NB4 (cell line): ENCODE results near the gene SLC29A3.

Experiments
- CTCF ChIP-seq: IDR thresholded peaks from one replicate; pipeline ENCODE4 v1.5.1; 2012; ENCODE audit warnings: low read depth, low read length
- TF ChIP-seq, protein P1 (sequence below): IDR thresholded peaks from 2 replicates; pipeline ENCODE4 v1.6.1; 2011; ENCODE audit warnings: low read depth, low read length

- TF ChIP-seq CTCF = no peak
- TF ChIP-seq, protein P1, sequence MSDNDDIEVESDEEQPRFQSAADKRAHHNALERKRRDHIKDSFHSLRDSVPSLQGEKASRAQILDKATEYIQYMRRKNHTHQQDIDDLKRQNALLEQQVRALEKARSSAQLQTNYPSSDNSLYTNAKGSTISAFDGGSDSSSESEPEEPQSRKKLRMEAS = no peak
Measured at GRCh38 chr10:71381611-71382010, 62.6 kb downstream of the SLC29A3 start.
